Transverse colon (tissue), 4 donors: ENCODE data around the gene APCDD1. TPM values are rescaled to one million over a fixed set of nuclear protein-coding genes. Genes with fewer than 3 reads are reported as not detected.

Source experiments
- DNase-seq: peaks from one replicate; pipeline ENCODE4 v3.0.0-alpha.2; 2019
- H3K27ac ChIP-seq, 4 donors: fragments of 200-600 bp; sonication (generic); 2 replicates each; pipeline ENCODE4 v1.5.1; 2016 to 2018; ENCODE audit warnings: inconsistent platforms in 4 of 4
- H3K27me3 ChIP-seq: fragments of 200-600 bp; sonication (generic); 2 replicates; pipeline ENCODE4 v1.5.1; 2017; ENCODE audit warnings: inconsistent platforms
- H3K36me3 ChIP-seq, 4 donors: fragments of 200-600 bp; sonication (generic); 2 replicates each; pipeline ENCODE4 v1.5.1; 2017 to 2019; ENCODE audit warnings: inconsistent platforms in 4 of 4
- H3K4me1 ChIP-seq, 4 donors: fragments of 200-600 bp; sonication (generic); 2 replicates each; pipeline ENCODE4 v1.5.1; 2017 to 2020; ENCODE audit warnings: inconsistent platforms in 4 of 4
- H3K4me3 ChIP-seq, 4 donors: fragments of 200-600 bp; sonication (generic); 1 replicate in 1 of 4; 2 replicates in 3 of 4; pipeline versions ENCODE4 v1.5.1 to v1.6.1; 2017 to 2019; ENCODE audit warnings: inconsistent platforms in 4 of 4
- H3K9me3 ChIP-seq, 2 donors: fragments of 200-600 bp; sonication (generic); 2 replicates each; pipeline ENCODE4 v1.5.1; 2017 to 2019; ENCODE audit warnings: inconsistent platforms in 2 of 2
- CTCF ChIP-seq, 5 experiments: fragments of 200-600 bp in 3 of 5; fragments of 450-650 bp in 2 of 5; sonication (generic) in 3 of 5; IDR thresholded peaks; 1 replicate in 2 of 5; 2 replicates in 3 of 5; pipeline ENCODE4 v1.5.1; 2016 to 2017; ENCODE audit warnings: antibody characterized with exemption in 5 of 5, inconsistent platforms in 3 of 5, mild to moderate bottlenecking in 2 of 5, moderate library complexity in 1 of 5
- EP300 ChIP-seq: sonication (generic); formaldehyde crosslinking; IDR thresholded peaks from one replicate; pipeline ENCODE4 v1.6.1; 2017; ENCODE audit warnings: antibody characterized with exemption, low read depth
- POLR2A ChIP-seq: fragments of 450-650 bp; IDR thresholded peaks from one replicate; pipeline ENCODE4 v1.6.1; 2016; ENCODE audit warnings: antibody characterized with exemption, mild to moderate bottlenecking, moderate library complexity
- POLR2AphosphoS5 ChIP-seq, 3 donors: sonication (generic); formaldehyde crosslinking; IDR thresholded peaks; one replicate each; pipeline ENCODE4 v1.6.1; 2016; ENCODE audit warnings: antibody characterized with exemption in 3 of 3
- WGBS, 2 donors: methylation state at CpG; one replicate each; pipeline ENCODE4 v1.1.5; 2018; ENCODE audit warnings: low coverage in 1 of 2; 5-methylcytosine and 5-hydroxymethylcytosine counted together
- in situ Hi-C, 4 donors: fragments of 200-750 bp; cut with MboI; loops; one replicate each; pipeline versions ENCODE4 v1.15.0 to v1.15.1; 2017; ENCODE audit warnings: low sequenced_read_pairs in 3 of 4, low pct_ligation_motif_present in 1 of 4, low pct_unique_long_range_greater_than_20kb in 1 of 4
- intact Hi-C: fragments of 100-400 bp; cut with DNase I; formaldehyde crosslinking; loops from one replicate; pipeline ENCODE4 v1.15.1; 2023; ENCODE audit warnings: low total_unique reads
- total RNA-seq, 4 donors: library from RNA; depleted of rRNA; stranded (reverse); fragments of >200 nt; gene quantifications; one replicate each; pipeline ENCODE4 v1.1.0, GENCODE V29; 2016

Gene APCDD1
- total RNA-seq, 4 donors from 2014 or later, result 2.6 to 10.8 (median 8.3) TPM

- Histone ChIP-seq H3K27ac (no peak overlapping the region), H3K27me3 (peaks cover 4% of the 10 kb centered on the region), H3K4me3 (no peak overlapping the region), H3K9me3 (no peaks in the 10 kb centered on the region), H3K4me1 (no peaks in the 10 kb centered on the region), H3K36me3 (no peaks in the 10 kb centered on the region)
- WGBS, 2 donors, result 85 to 100% methylated on average over 1 of the region's 1 CpG
- DNase-seq, result no peak
- intact Hi-C loops (no loop called here), in situ Hi-C loops (no loop called here)
- TF ChIP-seq EP300 (no peak), POLR2A (no peak), CTCF (IDR thresholded peaks at IDR 0.05) (no peak), POLR2AphosphoS5 (IDR thresholded peaks at IDR 0.05) (no peak)
Measured at GRCh38 chr18:10443001-10443400, 11.4 kb upstream of the APCDD1 start.

GRCh38 chr18:10444314-10445006, 10.0 kb upstream of the APCDD1 start:
- Histone ChIP-seq H3K9me3 (no peaks in the 10 kb centered on the region), H3K36me3 (no peaks in the 10 kb centered on the region), H3K4me1 (no peaks in the 10 kb centered on the region), H3K27ac (no peak overlapping the region), H3K27me3 (no peaks in the 10 kb centered on the region), H3K4me3 (no peak overlapping the region)
- 20 to 36% methylated on average over 5 to 9 of the region's 9 CpGs for WGBS, 2 donors
- TF ChIP-seq POLR2A, result no peak
- TF ChIP-seq EP300, result no peak
- no peak for TF ChIP-seq CTCF (IDR thresholded peaks at IDR 0.05)
- no peak for TF ChIP-seq POLR2AphosphoS5 (IDR thresholded peaks at IDR 0.05)
- no peak for DNase-seq
- in situ Hi-C loops, result no loop called here
- intact Hi-C loops, result no loop called here

- no peak overlapping the region for H3K4me3 ChIP-seq
- TF ChIP-seq POLR2AphosphoS5 (IDR thresholded peaks at IDR 0.05) (no peak), POLR2A (no peak), EP300 (no peak), CTCF (IDR thresholded peaks at IDR 0.05) (no peak)
- H3K9me3 ChIP-seq, result no peaks in the 10 kb centered on the region
- H3K27ac ChIP-seq, result no peak overlapping the region
- H3K27me3 ChIP-seq, result peaks cover 12% of the 10 kb centered on the region
- whole genome bisulfite sequencing, 2 donors, result 71 to 72% methylated on average over 2 of the region's 2 CpGs
- no peaks in the 10 kb centered on the region for H3K36me3 ChIP-seq
- intact Hi-C loops (no loop called here), in situ Hi-C loops (no loop called here)
- no peak for DNase-seq
- peaks cover 0 to 6% (median 2%) of the 10 kb centered on the region in 4 donors for H3K4me1 ChIP-seq
Measured at GRCh38 chr18:10449396-10449795, 5.0 kb upstream of the APCDD1 start.

- intact Hi-C loops, result no loop called here
- no peak overlapping the region for H3K4me3 ChIP-seq
- TF ChIP-seq CTCF (IDR thresholded peaks at IDR 0.05) (no peak), EP300 (no peak), POLR2AphosphoS5 (IDR thresholded peaks at IDR 0.05) (no peak), POLR2A (no peak)
- peaks cover 26% of the 10 kb centered on the region for H3K27me3 ChIP-seq
- DNase-seq, result no peak
- no peaks in the 10 kb centered on the region for H3K9me3 ChIP-seq
- in situ Hi-C loops, result no loop called here
- peaks cover 0 to 15% (median 2%) of the 10 kb centered on the region in 4 donors for H3K4me1 ChIP-seq
- H3K36me3 ChIP-seq, result no peaks in the 10 kb centered on the region
- 81 to 92% methylated on average over 2 of the region's 2 CpGs for WGBS, 2 donors
- no peak overlapping the region for H3K27ac ChIP-seq
Measured at GRCh38 chr18:10450986-10451385, 3.4 kb upstream of the APCDD1 start.
